ENCODE data around the gene BCCIP.

BCCIP gene

DNA sequence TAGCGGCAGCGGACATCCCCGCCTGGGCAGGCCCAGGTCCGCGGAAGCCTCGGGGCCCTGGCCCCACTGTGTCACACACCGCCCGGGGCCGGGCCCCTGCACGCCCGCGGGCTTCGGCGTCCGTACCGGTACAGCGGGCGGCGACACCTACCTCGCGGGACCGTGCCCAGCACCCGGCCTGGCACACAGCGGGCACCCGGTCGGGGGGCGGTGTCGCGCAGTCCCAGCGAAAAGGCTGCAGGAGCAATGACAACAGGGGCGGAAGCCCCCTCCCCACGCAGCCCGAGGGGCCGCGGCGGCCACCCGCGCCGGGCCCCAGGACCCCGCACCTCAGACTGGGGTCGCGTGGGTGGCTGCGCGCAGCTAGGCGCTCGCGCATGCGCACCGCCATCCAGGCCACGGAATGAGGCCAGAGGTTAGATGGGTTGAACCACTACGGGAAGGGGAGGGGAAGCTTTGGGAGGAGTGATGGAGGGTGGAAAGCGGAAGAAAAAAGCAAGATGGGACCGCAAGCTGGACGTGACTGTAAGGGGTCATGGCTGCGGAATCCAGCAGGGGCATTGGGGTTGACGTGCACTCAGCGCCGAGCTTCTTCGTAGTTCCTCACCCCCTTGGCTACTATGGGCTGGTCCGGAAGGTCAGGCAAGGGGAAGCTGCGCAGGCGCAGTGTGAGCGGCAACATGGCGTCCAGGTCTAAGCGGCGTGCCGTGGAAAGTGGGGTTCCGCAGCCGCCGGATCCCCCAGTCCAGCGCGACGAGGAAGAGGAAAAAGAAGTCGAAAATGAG is at the start of gene BCCIP, which contains the start of gene UROS:
Gene BCCIP, plus strand, starts transcription at position 669 of the 785 bp plus-strand sequence. Its CDS starts 12 bp downstream, at position 681.
Gene UROS, minus strand, starts transcription at position 381 of the 785 bp plus-strand sequence. CDS start 6,759 bp downstream, outside the sequence.
- peak; percentile 89 for DNase-seq

DNA sequence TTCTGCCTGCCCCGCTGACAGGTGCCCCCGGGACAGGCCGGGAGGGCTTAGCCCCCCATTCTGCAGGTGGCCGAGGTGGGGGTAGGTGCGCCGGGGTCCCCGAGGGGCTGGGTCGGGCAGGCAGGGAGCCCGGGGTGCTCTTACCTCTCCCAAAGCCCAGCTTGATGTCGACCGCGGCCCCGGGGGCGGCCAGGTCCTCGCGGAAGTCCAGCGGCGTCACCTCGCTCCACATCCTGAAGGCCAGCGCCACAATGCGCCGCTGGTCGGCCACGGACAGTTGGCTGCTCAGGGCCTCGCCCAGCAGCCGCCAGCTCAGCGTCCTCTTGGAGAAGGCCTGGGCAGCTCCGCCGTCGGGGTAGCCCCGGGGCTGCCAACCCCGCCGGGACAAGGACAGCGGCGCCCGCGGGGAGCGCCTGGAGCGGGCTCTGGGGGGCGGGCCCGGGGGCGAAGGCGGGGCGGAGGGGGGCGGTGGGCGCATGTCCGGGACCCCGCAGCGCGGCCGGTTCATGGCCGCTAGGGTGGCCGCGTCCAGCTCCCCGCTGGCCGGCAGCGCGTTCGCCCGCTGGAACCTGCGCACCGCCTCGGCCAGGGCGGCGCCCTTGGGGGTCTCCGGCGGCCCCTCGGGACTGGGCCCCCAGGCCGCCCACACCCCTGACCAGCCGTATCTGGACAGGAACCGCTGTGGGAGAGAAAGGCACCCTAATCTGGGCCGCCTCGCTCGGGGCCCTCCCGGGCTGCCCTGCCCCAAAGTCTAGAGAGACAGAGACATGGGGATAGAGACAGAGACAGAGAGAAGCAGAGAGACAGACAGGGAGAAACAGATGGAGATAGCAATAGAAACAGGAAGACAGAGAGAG is 49.4 kb upstream of the BCCIP start:
- DNase-seq = no peak

GRCh38 chr10:125774581-125775191 is 48.7 kb upstream of the BCCIP start:
- no peak for DNase-seq

DNA sequence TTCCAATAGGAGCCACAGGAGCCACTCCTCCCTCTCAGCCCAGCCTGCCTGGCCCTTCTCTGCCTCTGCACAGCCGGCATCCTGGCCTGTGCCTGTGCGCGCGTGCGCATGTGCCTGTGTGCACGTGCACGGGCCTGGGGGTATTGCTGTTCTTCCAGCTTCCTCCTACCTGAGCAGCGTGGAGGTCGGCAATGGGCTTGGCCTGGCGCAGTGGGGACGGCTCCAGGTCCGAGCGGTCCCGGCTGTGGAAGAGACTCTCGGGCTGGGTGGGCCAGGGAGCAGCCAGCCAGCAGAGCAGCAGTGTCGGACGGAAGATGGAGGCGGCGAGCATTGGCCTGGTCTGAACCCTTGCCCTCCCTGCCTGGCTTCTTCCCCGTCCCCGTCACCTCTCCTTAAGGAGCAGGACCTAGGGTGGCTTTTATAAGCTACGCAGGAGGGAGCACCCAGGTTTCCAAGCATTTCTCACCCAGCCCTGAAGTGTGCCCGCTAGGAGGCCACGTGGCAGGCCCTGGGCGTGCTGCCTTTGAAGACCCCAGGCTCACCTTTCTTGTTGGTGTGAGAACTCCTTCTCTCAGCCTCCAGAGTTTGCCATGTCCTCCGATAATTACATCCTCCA is 47.7 kb upstream of the BCCIP start, which contains the start of gene MMP21:
Gene MMP21, minus strand, starts transcription at position 331 of the 616 bp plus-strand sequence. Its CDS starts 0 bp downstream, at position 331.
- no peak for DNase-seq

DNA sequence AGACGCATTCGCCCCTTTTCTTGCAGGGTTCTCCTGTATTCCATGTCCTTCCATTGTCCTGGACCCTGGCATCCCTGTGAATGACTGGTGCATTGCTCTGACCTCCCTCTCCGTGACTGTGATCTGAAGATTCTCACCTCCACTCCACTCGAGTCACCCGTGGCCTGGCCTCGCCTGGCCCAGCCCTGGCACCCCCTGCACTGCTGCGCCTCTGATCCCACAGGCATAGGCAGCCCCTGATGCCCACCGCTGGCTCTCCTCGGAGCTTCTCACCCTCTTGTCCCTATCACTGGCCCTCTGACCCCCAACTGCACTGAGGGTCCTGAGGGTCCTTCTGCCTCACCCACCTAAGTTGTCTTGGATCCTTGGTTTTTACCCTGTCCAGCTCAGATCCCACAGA is 45.5 kb upstream of the BCCIP start:
- no peak for DNase-seq

DNA sequence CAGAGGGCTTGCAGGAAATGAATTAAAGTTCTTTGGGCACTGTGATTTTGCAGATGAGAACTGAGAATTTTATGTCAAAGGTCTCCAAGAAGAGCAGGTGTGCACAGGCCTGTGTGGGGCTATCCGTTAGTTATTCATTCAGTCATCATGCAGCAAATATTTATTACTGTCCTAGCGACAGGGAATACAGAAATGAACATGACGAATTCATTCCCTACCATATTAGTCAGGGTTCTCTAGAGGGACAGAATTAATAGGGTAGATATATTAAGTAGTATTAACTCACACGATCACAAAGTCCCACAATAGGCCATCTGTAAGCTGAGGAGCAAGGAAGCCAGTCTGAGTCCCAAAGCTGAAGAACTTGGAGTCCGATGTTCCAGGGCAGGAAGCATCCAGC is 44.8 kb upstream of the BCCIP start:
- no peak for DNase-seq

- DNase-seq = no peak
Observed at GRCh38 chr10:125779403-125780327, 43.7 kb upstream of the BCCIP start.

GRCh38 chr10:125781374-125781773 is 42.0 kb upstream of the BCCIP start:
- no peak for DNase-seq

- DNase-seq = no peak
Observed at GRCh38 chr10:125782054-125782453, 41.3 kb upstream of the BCCIP start.

GRCh38 chr10:125782616-125783015 is 40.7 kb upstream of the BCCIP start:
- no peak for DNase-seq

DNA sequence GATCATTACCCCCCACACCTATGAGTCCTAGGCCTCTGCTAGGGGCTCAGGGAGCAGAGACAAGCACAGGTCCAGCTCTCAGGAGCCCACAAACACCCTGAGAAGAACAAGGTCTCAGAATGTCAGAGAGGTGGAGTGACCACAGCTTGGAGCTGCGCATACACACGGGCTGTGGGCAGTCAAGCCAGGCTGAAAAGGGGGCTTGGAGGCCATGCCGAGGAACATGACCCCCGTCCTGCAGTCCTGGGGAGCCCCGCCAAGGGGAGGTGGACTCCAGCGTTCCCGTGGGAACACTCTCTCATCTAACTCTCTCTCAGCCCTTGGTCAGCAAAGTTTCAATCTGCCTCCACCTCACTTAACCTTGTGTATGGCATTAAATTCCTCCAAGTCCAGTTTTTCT is 39.9 kb upstream of the BCCIP start:
- no peak for DNase-seq

- DNase-seq = no peak
Observed at GRCh38 chr10:125783957-125784356, 39.4 kb upstream of the BCCIP start.

- no peak for DNase-seq
Observed at GRCh38 chr10:125785791-125786190, 37.6 kb upstream of the BCCIP start.

GRCh38 chr10:125788156-125789034 is 35.0 kb upstream of the BCCIP start:
- no peak for DNase-seq

DNA sequence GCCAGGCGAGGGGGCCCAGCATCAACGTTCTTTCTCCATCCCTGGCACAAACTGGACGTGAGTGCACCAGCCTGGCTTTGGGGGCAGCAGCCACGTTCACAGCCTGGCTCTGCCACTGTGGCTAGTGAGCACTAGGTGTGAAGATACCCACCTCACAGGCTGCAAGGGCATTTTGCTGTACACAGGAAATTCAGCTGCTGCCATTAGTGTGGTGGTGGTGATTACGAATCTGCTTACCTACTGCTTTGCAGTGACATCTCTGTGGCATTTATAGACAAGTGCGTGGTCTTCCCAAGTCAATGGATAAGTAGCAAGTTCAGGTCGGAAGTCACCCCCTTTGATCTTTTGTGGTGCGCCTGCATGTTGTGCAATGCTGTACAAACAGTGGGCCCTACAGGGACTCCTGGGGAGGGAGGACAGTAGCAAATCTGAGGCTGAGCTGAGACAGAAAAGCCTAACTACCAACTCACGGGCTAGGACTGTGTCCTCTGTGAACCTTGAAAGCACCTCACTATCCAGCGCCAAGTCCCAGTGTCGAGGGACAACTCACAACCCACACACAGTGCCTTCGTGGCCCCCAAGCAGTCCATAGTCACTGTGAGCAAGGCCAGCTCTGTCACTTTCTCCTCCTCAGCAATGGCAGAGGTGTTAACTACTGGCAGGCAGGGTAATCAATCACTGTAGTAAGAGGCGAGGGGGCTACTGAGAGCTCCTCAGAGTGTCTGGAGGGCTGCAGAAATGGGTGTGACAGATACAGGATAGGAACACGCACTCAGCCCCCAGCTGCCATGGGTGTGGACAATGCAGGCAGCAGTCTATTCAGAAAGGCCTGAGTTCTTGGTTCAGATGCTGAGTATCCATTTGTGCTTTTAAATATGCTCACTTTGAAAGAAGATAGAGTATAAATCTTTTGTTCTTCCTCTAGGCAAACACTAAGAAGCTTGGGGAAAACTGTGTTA is 30.7 kb upstream of the BCCIP start:
- no peak for DNase-seq

GRCh38 chr10:125795128-125795527 is 28.2 kb upstream of the BCCIP start:
- DNase-seq = no peak

DNA sequence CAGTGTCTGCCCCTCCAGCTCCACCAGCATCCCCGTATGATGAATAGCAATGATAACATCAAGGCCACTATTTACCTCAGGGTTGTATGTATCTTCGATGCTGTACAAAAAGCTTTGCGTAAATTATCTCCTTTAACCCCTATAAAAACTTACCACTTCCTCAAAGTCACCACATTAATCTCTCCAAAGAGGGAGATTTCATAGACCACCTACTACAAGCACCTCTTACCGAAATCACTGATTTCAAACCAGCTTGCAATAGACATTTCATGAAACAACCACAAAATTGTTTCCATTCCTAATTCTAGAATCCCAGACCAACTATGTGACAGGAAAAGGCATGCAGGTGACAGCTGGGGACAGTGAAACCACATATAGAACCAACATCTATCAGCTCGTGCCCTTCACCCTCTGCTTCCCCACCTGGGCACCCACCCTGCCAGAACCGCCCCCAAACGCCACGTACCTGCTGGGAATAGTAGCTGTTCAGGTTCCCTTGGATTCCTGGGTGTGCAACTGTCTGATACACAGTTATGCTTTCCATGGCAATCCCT is 27.6 kb upstream of the BCCIP start:
- DNase-seq = no peak

- no peak for DNase-seq
Observed at GRCh38 chr10:125797424-125797823, 25.9 kb upstream of the BCCIP start.

Data from activated CD4-positive, alpha-beta T cell treated with anti-CD3 and anti-CD28 coated beads, Interleukin-2, amount 50 U/mL, for 1 hour (primary cell).